ENCODE data around the gene CSF2. TPM values are rescaled to one million over a fixed set of nuclear protein-coding genes. Genes with fewer than 3 reads are reported as not detected.

CSF2 gene
- total RNA-seq, 2 experiments from 2014 or later = not detected

DNA sequence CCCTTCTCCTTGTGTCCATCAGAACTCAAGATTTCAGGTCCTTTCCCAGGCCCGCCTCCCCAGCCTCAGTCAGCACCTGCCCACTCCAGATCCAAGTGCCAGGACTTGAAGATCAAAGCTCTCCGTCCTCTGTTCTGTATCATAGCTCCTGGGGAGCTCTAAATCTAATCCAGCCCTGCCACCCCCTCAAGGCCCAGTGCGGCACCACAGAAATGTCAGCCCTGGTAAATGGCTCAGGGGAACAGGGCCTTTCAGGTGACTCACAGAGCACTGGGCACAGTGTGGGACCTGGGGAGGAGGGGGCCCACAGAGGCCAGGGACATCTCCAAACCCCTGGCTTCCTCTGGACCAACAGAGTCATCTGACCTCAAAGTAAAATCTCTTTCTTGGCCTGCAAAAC is 6.0 kb downstream of the CSF2 start:
- CTCF ChIA-PET (ENCODE audit: unreplicated experiment) = no interaction called here

DNA sequence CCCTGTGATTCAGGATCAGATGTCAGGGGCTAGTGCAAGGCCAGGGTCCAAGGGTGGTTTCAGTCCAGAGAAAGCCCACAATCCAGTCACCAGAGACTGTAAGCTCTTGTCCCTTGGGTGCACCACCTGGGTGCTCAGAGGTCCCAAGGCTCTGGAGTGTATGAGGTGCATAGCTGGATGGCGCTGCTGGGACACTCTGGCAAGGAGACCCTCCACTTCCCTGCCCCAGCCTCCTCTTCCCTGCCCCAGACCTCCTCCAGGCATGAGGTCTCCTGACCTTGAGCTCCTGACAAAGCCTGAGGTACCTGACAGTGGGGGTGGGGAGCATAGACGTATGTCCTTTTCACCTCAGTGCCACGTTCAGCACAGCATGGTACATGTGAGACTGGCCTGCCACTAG is 7.0 kb downstream of the CSF2 start:
- intact Hi-C loops (cut with micrococcal nuclease; ENCODE audit: unreplicated experiment) = no loop called here
- Histone ChIP-seq H3K4me3 (ENCODE audit: low read depth, low read length, poor library complexity, severe bottlenecking) (no peak overlapping the region), H3K4me2 (ENCODE audit: low read length) (no peak overlapping the region), H3K79me2 (ENCODE audit: insufficient read depth, low read depth, low read length) (no peaks in the 10 kb centered on the region), H3K9me2 (ENCODE audit: insufficient read depth, low read length) (no peaks in the 10 kb centered on the region), H2AFZ (ENCODE audit: low read length) (no peak overlapping the region), H3K27ac (ENCODE audit: low read depth, low read length, poor library complexity, severe bottlenecking) (no peak overlapping the region), H3K36me3 (ENCODE audit: insufficient read depth, low read length) (no peaks in the 10 kb centered on the region), H3K4me1 (ENCODE audit: insufficient read depth, low read length, poor library complexity, severe bottlenecking) (no peaks in the 10 kb centered on the region), H4K20me1 (ENCODE audit: insufficient read depth, low read length) (no peaks in the 10 kb centered on the region), H3K9me3 (ENCODE audit: low read length) (no peaks in the 10 kb centered on the region)
- ChIA-PET POLR2A (no interaction called here), CTCF (ENCODE audit: unreplicated experiment) (no interaction called here)
- BruUV-seq (replicated peaks) = no TSS peak
- DNase-seq (ENCODE audit: low spot score) = no peak
- TF ChIP-seq, protein P1, sequence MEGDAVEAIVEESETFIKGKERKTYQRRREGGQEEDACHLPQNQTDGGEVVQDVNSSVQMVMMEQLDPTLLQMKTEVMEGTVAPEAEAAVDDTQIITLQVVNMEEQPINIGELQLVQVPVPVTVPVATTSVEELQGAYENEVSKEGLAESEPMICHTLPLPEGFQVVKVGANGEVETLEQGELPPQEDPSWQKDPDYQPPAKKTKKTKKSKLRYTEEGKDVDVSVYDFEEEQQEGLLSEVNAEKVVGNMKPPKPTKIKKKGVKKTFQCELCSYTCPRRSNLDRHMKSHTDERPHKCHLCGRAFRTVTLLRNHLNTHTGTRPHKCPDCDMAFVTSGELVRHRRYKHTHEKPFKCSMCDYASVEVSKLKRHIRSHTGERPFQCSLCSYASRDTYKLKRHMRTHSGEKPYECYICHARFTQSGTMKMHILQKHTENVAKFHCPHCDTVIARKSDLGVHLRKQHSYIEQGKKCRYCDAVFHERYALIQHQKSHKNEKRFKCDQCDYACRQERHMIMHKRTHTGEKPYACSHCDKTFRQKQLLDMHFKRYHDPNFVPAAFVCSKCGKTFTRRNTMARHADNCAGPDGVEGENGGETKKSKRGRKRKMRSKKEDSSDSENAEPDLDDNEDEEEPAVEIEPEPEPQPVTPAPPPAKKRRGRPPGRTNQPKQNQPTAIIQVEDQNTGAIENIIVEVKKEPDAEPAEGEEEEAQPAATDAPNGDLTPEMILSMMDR (conservative IDR thresholded peaks at IDR 0.05; ENCODE audit: low read length) = no peak
- TF ChIP-seq EZH2phosphoT487 (IDR thresholded peaks at IDR 0.05; ENCODE audit: borderline replicate concordance, low read depth, low read length) = no peak

More for the DNA sequence above, 6.0 kb downstream of the CSF2 start:
- Histone ChIP-seq H3K4me1 (ENCODE audit: insufficient read depth, low read length, poor library complexity, severe bottlenecking) (no peaks in the 10 kb centered on the region), H3K4me2 (ENCODE audit: low read length) (no peak overlapping the region), H4K20me1 (ENCODE audit: insufficient read depth, low read length) (no peaks in the 10 kb centered on the region), H3K36me3 (ENCODE audit: insufficient read depth, low read length) (no peaks in the 10 kb centered on the region), H3K4me3 (ENCODE audit: low read depth, low read length, poor library complexity, severe bottlenecking) (no peak overlapping the region), H3K9me3 (ENCODE audit: low read length) (no peaks in the 10 kb centered on the region), H3K27ac (ENCODE audit: low read depth, low read length, poor library complexity, severe bottlenecking) (no peak overlapping the region), H2AFZ (ENCODE audit: low read length) (no peak overlapping the region), H3K9me2 (ENCODE audit: insufficient read depth, low read length) (no peaks in the 10 kb centered on the region), H3K79me2 (ENCODE audit: insufficient read depth, low read depth, low read length) (no peaks in the 10 kb centered on the region)
- no peak for DNase-seq (ENCODE audit: low spot score)
- POLR2A ChIA-PET = no interaction called here
- BruUV-seq (replicated peaks) = no TSS peak
- TF ChIP-seq, protein P1 (conservative IDR thresholded peaks at IDR 0.05; ENCODE audit: low read length) = no peak
- TF ChIP-seq EZH2phosphoT487 (IDR thresholded peaks at IDR 0.05; ENCODE audit: borderline replicate concordance, low read depth, low read length) = no peak
- intact Hi-C loops (cut with micrococcal nuclease; ENCODE audit: unreplicated experiment) = no loop called here

DNA sequence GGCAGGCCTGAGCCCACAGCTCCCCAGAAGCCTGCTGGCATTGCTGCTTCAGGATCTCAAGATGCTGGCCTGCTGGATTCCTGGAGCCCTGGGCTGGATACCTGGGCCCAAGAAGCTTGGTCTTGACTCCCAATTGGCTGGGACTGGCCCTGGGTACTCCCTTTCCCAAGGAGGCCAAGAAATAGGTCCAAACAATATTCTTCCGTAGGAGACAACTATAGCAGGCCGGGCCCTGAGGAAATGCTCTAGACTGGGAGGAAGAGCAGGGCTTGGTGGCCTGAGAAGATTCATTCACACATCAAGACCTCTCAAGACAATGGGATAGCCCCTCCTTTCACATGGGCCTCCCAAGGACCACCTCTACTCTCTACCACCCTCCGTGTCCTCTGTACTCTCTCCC is 7.9 kb downstream of the CSF2 start:
- Histone ChIP-seq H3K4me3 (ENCODE audit: low read depth, low read length, poor library complexity, severe bottlenecking) (no peak overlapping the region), H3K9me3 (ENCODE audit: low read length) (no peaks in the 10 kb centered on the region), H3K27ac (ENCODE audit: low read depth, low read length, poor library complexity, severe bottlenecking) (no peak overlapping the region), H3K4me1 (ENCODE audit: insufficient read depth, low read length, poor library complexity, severe bottlenecking) (no peaks in the 10 kb centered on the region), H3K9me2 (ENCODE audit: insufficient read depth, low read length) (no peaks in the 10 kb centered on the region), H4K20me1 (ENCODE audit: insufficient read depth, low read length) (no peaks in the 10 kb centered on the region), H2AFZ (ENCODE audit: low read length) (no peak overlapping the region), H3K79me2 (ENCODE audit: insufficient read depth, low read depth, low read length) (no peaks in the 10 kb centered on the region), H3K36me3 (ENCODE audit: insufficient read depth, low read length) (no peaks in the 10 kb centered on the region), H3K4me2 (ENCODE audit: low read length) (no peak overlapping the region)
- POLR2A ChIA-PET = no interaction called here
- CTCF ChIA-PET (ENCODE audit: unreplicated experiment) = no interaction called here
- intact Hi-C loops (cut with micrococcal nuclease; ENCODE audit: unreplicated experiment) = no loop called here
- TF ChIP-seq EZH2phosphoT487 (IDR thresholded peaks at IDR 0.05; ENCODE audit: borderline replicate concordance, low read depth, low read length) = no peak
- TF ChIP-seq, protein P1 (conservative IDR thresholded peaks at IDR 0.05; ENCODE audit: low read length) = no peak
- no TSS peak for BruUV-seq (replicated peaks)
- DNase-seq (ENCODE audit: low spot score) = no peak

Measured in OCI-LY7 (cell line).